CD1c-positive myeloid dendritic cell (primary cell): ENCODE results near the gene CCNT2.
"Not testable (repeated sequence)": the region's sequence is repeated elsewhere in the genome, so short reads cannot be mapped to it uniquely, and the experiment has no call there.

Source experiments
- DNase-seq: peaks from one replicate; pipeline ENCODE4 v3.0.0-alpha.2; 2016; ENCODE audit errors: extremely low spot score

The CCNT2 gene

DNA sequence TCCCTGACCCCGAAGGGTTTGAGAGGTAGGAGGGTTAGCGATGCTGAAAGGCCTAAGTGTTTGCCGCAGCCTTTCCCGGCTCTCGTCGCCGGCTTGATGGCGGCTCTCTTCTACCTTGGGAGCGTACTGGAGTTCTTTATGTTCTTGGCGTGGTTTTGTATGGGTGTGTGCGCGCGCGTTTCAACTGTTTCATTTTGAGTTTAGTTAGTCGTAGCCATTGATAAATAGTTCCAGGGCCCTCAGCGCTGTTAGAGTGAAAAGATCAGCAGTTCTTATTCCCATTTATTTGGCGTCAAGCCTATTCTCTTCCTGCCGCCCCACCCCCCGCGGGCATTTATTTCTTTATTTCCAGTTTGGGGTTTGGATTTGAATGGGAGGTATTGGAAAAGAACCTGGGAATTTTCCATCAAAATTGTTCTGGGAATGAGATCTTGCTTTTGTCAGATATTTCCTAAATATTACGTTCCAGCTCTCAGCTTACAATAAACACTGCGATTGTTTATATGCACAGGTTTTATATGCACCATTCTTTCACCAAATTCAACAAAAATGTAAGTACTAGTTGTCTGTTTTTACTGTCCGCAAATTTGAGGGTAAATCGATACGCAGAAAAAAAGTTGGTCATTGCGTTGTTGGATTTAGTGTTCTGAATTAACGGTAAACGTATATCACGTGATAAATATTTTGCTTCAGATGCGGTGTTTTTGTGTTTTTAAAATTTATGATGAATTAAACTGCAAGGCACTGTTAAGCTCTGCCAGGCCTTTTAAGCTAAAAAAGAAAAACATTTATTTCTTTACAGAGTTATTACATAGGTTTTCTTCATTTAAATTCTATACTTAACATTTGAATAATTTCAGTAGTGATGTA, 954 bp downstream of the CCNT2 start:
- no peak for DNase-seq

DNA sequence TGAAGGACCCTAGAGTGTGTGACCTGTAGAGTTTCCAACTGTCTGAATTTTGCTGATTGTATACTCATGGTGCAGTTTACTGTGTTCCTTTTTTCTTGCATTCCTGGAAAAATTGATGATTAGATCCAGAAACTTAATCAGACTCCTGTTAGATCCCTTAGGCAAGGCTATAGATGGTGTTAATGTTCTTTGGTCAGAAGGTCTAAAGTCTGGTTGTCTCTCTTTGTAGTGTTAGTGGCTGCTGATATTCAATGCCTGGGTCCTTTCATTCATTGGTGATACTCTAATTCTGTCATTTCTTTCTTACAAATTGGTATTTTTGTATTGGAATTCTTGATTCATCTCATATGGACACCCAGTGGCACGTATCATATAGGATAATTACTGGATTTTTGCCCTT, 6.3 kb downstream of the CCNT2 start:
- DNase-seq = no peak

DNA sequence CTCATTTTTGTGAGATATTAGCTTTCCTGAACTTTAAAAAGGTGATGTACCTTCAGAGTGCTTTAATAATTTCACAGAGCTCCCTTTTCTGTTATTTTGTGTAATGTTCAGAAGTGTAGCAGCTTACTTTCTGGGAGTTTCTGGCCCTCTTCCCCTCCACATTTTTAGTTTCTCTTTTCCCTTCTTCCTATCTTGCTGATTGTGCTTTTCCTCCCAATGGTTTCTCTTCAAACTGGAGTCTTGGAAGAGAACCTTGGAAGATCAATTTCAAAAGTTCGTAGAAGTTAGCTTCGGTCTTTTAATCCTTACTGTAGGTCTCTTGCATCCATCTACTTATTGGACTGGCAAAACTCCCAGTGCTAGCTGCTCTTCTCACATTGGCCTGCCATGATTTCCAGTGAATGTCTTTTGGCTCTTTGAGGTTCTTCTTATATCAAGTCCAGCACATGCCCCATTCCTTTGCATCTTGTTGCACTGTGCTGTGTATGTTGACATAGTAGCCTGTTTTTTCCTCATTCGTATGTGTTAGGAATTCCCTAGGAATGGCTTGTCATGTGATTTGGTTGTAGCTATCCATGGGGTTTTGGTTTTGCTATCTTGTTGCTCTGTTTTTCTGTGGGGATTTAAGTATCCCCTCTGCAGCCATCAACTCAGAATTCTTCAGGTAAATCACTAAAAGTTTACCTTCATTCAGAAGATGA, 7.8 kb downstream of the CCNT2 start:
- DNase-seq = no peak

DNA sequence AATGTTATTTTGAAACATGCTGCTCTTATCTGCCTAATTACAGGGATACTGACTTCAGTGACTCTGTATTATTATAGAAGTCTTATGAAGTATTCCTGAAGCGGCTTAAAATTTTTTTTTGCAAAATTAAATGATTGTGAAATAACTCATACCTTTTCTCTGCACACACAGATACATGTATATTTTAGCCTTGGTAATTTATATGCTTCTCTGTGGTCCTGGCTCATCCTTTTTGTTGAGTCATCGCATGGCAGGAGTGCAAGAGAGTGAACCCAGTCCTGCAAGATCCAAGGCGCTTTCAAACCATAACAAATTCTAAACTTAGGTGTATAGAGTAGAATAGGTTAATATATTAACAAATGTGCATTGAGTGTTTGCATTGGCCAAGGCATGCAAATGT, 8.6 kb downstream of the CCNT2 start:
- no peak for DNase-seq

DNA sequence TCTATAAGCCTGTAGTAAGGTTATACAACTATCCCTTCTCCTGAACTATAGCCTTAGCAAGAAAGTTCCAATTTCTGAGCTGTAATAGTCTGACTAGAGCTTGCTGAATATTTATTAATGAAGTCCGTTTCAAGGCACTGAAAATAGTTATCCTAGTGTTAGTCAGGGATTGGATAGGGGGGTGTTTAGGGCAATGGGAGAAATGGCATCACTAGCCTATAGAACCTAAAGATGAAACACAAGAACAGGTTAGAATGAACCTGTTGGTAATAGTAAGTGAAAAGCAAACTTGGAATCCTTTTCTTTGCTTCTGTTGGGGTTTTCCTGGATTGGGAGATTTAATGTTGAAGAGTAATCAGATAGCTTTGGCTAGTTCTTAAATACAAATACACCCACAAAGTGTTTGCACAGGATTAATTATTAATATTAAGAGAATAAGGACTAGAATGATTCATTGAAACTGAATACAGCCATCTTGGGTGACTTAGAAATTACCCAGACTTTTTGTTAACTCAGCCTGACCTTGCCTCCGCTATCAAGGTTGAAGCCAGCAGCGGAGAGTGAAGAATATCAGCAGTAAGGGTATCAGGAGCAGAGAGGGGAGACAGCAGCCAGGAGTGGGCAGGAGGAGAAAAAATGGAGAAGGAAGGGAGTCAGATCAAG, 14.4 kb downstream of the CCNT2 start:
- DNase-seq = no peak

DNA sequence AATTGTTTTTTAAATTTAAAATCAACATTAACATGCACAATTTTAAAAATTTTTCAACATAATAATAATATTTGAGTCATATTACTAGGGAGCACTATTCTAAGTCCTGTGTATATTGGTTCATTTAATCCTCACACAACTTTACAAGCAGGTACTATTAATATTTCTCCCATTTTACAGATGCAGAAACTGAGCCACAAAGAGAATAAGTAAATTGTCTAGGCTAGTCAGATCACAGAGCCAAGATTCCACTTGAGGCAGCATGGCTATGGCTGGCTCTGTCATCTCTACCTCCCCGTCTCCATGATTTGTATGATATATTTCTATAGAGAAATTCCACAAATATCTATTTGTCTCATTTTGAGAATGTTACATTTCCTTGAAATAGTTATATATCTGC, 15.1 kb downstream of the CCNT2 start:
- no peak for DNase-seq

DNA sequence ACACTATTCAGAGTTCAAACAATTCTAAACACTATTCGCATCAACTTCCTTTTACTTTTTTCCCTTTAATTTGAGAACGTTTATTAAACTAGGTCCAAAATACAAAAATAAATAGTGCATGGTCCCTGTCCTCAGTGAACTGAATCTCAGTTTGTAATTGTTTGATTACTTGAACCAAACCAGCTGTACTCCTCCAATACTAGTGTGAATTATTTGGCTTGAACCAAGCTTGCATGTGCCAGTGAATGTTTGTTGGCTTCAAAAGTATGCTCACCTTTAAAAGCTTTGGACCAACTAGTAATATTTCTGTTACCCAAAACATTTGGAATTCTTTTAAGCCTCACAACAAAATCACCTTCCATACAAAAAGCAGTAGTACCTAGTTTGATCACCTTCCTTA, 15.5 kb downstream of the CCNT2 start:
- no peak for DNase-seq

DNA sequence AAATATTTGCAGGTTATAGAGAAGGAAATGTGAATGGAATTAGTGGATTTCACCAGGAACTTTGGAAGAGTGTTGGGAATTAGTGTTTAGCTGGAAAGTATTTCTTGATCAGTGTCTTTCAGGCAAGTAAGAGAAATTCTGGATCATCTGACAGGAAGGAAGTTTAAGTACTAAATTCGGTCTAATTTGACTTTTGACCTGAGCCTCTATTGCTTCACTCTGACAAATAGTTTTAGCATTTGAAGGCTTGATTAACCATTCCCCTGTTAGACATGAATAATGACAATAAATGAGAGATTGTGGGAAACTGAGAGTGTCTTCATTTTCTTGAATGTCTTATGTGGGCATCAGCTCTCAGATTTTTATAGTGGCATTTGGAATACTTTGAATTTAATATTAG, 16.0 kb downstream of the CCNT2 start:
- no peak for DNase-seq

DNA sequence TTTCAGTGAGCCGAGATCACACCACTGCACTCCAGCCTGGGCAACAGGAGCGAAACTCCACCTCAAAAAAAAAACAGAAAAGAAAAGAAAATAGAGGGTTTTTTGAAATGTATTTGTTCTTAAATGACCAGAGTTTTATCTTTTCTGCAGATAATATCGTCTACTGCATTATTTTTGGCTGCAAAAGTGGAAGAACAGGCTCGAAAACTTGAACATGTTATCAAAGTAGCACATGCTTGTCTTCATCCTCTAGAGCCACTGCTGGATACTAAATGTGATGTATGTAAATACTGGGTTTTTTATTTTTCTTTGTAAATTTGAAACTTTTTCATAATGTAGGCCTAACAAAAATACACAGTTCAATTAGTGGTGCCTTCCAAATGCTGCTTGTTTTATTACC, 18.1 kb downstream of the CCNT2 start:
- DNase-seq = no peak

DNA sequence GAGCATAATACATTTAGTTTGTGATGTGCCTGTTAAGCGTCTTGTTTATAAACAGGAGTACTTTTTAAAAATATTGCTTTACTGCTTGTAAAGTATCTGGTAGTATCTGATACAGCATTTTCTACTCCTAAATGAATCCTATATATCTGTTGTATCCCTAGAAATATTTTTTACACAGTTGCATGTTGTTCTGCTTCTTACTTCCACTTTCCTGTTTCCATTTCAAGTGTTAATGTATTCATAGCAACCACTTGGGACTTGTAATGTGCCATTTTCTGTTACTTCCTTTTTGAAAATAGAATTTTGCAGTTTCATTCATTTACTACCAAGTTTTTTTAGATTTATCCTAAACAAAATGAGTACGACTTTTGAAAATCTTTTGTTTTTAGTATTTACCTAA, 24.9 kb downstream of the CCNT2 start:
- DNase-seq = peak; percentile 72

DNA sequence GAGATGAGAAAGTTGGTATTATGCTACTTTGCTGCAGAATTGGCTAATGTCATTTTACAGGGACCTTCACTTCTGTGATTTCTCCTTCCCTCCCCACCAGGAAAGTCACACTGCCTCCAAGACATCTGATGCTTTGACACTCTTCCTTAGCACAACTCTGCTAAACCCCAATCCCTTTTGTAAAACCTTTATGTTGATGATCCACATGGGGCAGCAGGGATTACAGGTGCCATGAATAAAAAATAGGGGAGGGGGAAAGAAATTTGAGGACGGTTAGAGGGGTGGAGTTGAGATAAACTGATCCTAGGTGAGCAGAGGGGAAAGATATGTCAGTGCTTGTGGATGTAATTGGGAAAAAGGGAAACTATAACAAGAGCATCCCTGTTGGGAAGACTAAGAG, 26.4 kb downstream of the CCNT2 start:
- DNase-seq = no peak

DNA sequence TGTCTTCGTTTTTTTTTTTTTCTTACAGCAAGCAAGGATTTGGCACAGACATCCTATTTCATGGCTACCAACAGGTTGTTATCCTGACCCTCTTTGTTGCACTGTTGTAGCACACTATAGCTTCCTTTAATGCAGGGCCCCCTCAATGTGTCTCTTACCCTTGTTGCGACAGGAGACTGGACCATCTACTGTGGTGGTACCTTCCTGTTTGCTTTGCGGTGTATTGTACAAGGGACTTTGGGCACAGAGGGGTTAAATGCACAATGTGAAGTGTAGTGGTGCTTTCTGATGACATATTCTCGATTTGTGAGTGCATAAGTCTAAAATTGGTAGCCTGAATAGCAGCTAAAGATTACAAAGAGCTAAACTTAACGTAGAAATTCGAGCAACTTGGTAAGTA, 27.5 kb downstream of the CCNT2 start:
- no peak for DNase-seq

DNA sequence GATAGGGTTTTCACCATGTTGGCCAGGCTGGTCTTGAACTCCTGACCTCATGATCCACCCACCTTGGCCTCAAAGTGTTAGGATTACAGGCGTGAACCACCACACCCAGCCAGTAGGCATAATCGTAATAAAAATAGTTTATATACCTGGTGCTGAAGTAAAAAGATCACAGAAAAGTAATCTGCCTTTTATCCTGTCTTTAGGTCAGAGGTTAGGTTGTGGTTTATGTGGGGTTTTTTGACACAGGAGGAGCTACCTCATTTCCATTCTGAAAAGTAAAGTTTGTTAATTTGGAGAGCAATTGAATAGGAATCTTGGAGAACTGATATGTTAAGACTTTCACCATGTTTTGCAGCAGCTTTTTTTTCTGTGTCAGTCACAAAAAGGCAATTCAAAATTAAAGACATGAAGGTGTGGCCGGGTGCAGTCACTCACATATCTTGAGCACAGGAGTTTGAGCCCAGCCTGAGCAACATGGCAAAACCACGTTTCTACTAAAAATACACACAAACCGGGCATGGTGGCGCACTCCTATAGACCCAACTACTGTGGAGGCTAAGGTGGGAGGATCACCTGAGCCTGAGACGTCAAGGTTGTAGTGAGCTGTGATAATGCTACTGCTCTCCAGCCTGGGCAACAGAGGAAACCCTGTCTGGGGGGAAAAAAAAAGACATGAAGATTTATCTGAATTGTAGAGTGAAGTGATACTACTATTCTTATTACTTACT, 31.5 kb downstream of the CCNT2 start:
- DNase-seq = no peak

DNA sequence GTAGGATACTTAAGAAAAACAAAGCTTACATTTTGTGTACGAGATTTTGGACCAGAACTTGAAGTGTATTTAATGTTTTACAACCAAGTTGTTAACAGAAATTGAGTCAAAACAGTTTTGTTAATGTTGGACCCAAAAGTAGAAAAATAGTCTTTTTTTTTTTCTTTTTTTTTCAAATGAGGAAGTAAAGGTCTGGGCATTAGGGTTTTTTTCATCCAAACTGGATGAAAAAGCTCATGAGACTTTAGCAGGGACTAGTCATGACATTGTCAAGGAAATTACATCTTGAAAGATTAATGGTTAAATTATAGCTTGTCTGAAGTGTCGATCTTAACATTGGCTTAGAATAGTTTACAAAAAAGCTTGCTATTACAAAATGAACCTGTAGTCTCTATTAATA, 32.3 kb downstream of the CCNT2 start:
- no peak for DNase-seq

DNA sequence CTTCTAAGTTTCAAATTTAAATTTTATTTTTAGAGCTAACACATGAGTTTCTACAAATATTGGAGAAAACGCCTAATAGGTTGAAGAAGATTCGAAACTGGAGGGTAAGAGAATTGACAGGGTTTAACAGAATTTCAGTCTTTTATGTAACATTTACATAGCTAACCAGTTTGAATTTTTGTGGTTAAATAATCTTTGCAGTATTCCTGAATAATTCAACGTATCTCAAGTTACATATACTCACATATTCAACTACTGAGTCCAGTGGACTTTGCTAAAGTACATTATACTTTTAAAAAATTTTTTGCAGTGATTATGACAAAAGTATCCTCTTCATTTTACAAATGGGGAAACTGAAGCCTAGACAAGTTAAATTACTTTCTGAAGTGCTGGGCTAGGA, 34.0 kb downstream of the CCNT2 start:
- no peak for DNase-seq

DNA sequence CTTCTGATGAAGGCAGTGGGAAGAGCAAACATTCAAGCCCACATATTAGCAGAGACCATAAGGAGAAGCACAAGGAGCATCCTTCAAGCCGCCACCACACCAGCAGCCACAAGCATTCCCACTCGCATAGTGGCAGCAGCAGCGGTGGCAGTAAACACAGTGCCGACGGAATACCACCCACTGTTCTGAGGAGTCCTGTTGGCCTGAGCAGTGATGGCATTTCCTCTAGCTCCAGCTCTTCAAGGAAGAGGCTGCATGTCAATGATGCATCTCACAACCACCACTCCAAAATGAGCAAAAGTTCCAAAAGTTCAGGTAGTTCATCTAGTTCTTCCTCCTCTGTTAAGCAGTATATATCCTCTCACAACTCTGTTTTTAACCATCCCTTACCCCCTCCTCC, 35.4 kb downstream of the CCNT2 start:
- DNase-seq = peak; percentile 56

DNA sequence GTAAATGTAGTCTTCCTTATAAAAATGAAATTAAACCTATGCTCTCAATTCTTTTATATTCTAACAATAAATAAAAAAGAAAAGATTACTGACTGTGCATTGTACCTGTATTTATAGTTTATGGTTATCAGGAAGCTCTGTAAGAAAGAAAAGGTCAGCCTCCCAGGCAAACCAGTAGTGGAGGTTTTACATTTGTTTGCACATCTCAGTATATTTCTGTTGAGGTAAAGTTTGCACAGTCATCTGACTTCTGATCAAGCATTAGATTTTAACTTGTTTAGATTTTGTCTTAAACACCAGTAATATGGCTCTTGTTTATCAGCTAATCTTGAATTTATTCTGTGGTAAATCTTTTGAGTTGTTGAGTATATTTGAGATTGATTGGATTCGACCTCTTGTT, 37.1 kb downstream of the CCNT2 start:
- no peak for DNase-seq

DNA sequence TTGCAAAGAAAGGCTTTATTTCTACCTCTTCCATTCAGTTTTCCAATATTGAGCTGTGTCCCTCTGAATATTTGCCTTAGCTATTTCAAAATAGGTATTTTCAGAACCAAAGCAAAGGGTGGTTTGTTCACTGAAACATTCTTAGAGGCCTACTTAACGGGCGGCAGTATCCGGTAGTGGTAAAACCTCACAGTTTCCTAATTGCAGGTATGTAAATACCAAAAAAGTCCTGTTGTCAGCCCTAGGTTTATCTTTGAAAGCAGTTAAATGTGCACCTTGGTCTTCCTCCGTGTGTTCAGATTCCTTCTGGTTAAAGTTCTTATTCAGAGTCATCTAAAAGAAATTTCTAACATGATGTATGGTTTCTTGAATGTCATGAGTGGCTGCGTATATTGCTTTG, 38.9 kb downstream of the CCNT2 start:
- no peak for DNase-seq

DNA sequence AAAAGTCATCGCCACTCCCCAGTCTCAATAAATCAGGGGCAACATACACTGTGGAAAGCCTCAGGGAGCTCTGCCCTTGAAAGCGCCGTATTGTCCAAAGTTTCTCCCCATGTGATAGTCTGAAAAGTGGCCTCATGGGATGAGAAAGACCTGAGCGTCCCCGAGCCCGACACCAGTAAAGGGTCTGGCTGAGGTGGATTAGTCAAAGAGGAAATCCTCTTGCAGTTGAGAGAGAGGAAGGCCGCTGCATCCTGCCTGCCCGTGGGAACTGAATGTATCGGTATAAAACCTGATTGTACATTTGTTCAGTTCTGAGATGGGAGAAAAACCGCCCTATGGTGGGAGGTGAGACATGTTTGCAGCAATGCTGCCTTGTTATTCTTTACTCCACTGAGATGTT, 48.5 kb downstream of the CCNT2 start:
- not testable (repeated sequence) for DNase-seq

DNA sequence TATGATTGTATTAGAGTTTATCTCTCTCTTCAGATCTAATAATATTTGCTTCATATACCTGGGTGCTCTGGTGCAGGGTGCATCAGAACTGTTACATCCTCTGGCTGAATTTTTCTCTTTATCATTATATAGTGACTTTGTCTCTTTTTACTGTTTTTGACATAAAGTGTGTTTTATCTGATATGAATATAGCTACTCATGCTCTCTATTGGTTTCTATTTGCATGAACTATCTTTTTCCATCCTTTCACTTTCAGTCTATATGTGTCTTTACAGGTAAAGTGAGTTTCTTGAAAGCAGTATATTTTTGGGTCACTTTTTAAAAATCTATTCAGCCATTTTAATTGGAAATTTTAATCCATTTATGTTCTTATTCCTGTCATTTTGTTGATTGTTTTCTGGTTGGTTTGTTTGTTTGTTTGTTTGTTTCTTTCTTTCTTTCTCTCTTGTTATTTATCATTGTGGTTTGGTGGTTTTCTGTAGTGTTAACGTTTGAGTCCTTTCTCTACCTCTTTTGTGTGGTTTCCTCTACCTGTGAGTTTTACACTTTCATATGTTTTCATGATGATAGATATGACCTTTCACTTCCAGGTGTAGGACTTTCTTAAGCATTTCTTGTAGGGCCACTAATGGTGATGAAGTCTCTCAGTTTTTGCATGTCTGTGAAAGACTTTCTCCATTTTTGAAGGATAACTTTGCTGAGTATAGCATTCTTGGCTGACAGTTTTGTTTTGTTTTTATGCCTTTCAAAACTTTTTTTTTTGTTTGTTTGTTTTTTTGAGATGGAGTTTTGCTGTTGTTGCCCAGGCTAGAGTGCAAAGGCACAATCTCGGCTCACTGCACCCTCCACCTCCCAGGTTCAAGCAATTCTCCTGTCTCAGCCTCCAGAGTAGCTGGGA, 54.9 kb downstream of the CCNT2 start:
- no peak for DNase-seq
